ENCODE data around the gene ENTREP1. TPM values are rescaled to one million over a fixed set of nuclear protein-coding genes. Genes with fewer than 3 reads are reported as not detected.

The ENTREP1 gene
- polyA plus RNA-seq, 1 of the 3 experiments (the other 2 are of a cell fraction) = not detected

DNA sequence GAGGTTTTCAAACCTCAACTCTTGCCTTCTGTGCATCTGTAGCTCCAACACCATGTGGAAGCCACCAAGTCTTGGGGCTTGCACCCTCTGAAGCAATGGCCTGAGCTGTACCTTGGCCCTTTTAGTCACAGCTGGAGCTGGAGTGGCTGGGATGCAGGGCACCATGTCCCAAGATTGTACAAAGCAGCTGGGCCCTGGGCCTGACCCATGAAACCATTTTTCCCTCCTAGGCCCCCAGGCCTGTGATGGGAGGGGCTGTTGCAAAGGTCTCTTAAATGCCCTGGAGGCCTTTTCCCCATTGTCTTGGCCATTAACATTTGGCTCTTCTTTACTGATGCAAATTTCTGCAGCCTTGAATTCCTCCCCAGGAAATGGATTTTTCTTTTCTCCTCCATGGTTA lies 11.8 kb upstream of the ENTREP1 start:
- Histone ChIP-seq H3K4me2 (no peak overlapping the region), H3K36me3 (replicated peaks in 1 of 2; ENCODE audit: control insufficient read depth in 1 of 2, insufficient read depth in 2 of 2, low read length in 1 of 2) (no peaks in the 10 kb centered on the region), H3F3A (replicated peaks; ENCODE audit: insufficient read depth) (no peaks in the 10 kb centered on the region), H3K27me3 (ENCODE audit: insufficient read depth) (peaks cover 7% of the 10 kb centered on the region; the same call in 1 of the 2 replicates), H3K9ac (no peak overlapping the region), H3K79me2 (ENCODE audit: insufficient read depth) (no peaks in the 10 kb centered on the region), H3K9me2 (no peaks in the 10 kb centered on the region), H2AFZ (ENCODE audit: low read depth) (no peak overlapping the region), H3K9me3 (no peaks in the 10 kb centered on the region), H4K20me1 (ENCODE audit: insufficient read depth) (no peaks in the 10 kb centered on the region), H3K27ac (ENCODE audit: low read depth in 2 of 2, low read length in 1 of 2) (no peak overlapping the region), H3K4me3 (ENCODE audit: low read depth in 2 of 2, low read length in 1 of 2) (no peak overlapping the region), H3K4me1 (ENCODE audit: control insufficient read depth in 1 of 2, insufficient read depth in 2 of 2, low read depth in 1 of 2, low read length in 1 of 2) (no peaks in the 10 kb centered on the region)
- no peak for DNase-seq
- CTCF ChIA-PET = no interaction called here
- POLR2A ChIA-PET = no interaction called here
- TF ChIP-seq, protein P1, sequence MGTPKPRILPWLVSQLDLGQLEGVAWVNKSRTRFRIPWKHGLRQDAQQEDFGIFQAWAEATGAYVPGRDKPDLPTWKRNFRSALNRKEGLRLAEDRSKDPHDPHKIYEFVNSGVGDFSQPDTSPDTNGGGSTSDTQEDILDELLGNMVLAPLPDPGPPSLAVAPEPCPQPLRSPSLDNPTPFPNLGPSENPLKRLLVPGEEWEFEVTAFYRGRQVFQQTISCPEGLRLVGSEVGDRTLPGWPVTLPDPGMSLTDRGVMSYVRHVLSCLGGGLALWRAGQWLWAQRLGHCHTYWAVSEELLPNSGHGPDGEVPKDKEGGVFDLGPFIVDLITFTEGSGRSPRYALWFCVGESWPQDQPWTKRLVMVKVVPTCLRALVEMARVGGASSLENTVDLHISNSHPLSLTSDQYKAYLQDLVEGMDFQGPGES (IDR thresholded peaks at IDR 0.05; ENCODE audit: low read depth, low read length) = no peak
- TF ChIP-seq RXRA (IDR thresholded peaks at IDR 0.05; ENCODE audit: borderline replicate concordance, low read depth) = no peak
- TF ChIP-seq JUND (IDR thresholded peaks at IDR 0.05) = no peak
- TF ChIP-seq, protein P2, sequence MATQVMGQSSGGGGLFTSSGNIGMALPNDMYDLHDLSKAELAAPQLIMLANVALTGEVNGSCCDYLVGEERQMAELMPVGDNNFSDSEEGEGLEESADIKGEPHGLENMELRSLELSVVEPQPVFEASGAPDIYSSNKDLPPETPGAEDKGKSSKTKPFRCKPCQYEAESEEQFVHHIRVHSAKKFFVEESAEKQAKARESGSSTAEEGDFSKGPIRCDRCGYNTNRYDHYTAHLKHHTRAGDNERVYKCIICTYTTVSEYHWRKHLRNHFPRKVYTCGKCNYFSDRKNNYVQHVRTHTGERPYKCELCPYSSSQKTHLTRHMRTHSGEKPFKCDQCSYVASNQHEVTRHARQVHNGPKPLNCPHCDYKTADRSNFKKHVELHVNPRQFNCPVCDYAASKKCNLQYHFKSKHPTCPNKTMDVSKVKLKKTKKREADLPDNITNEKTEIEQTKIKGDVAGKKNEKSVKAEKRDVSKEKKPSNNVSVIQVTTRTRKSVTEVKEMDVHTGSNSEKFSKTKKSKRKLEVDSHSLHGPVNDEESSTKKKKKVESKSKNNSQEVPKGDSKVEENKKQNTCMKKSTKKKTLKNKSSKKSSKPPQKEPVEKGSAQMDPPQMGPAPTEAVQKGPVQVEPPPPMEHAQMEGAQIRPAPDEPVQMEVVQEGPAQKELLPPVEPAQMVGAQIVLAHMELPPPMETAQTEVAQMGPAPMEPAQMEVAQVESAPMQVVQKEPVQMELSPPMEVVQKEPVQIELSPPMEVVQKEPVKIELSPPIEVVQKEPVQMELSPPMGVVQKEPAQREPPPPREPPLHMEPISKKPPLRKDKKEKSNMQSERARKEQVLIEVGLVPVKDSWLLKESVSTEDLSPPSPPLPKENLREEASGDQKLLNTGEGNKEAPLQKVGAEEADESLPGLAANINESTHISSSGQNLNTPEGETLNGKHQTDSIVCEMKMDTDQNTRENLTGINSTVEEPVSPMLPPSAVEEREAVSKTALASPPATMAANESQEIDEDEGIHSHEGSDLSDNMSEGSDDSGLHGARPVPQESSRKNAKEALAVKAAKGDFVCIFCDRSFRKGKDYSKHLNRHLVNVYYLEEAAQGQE (IDR thresholded peaks at IDR 0.05; ENCODE audit: low read depth, low read length) = no peak
- no peak for TF ChIP-seq GATA2 (CRISPR knock-in tag; IDR thresholded peaks at IDR 0.05)
- no peak for TF ChIP-seq SIN3A (IDR thresholded peaks at IDR 0.05; ENCODE audit: borderline replicate concordance, low read depth, low read length)
- no peak for TF ChIP-seq EZH2phosphoT487 (IDR thresholded peaks at IDR 0.05; ENCODE audit: borderline replicate concordance, low read depth)
- TF ChIP-seq, protein P3, sequence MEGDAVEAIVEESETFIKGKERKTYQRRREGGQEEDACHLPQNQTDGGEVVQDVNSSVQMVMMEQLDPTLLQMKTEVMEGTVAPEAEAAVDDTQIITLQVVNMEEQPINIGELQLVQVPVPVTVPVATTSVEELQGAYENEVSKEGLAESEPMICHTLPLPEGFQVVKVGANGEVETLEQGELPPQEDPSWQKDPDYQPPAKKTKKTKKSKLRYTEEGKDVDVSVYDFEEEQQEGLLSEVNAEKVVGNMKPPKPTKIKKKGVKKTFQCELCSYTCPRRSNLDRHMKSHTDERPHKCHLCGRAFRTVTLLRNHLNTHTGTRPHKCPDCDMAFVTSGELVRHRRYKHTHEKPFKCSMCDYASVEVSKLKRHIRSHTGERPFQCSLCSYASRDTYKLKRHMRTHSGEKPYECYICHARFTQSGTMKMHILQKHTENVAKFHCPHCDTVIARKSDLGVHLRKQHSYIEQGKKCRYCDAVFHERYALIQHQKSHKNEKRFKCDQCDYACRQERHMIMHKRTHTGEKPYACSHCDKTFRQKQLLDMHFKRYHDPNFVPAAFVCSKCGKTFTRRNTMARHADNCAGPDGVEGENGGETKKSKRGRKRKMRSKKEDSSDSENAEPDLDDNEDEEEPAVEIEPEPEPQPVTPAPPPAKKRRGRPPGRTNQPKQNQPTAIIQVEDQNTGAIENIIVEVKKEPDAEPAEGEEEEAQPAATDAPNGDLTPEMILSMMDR (IDR thresholded peaks at IDR 0.05) = no peak
- TF ChIP-seq RCOR1 (IDR thresholded peaks at IDR 0.05; ENCODE audit: low read length) = no peak
- TF ChIP-seq, protein P4, sequence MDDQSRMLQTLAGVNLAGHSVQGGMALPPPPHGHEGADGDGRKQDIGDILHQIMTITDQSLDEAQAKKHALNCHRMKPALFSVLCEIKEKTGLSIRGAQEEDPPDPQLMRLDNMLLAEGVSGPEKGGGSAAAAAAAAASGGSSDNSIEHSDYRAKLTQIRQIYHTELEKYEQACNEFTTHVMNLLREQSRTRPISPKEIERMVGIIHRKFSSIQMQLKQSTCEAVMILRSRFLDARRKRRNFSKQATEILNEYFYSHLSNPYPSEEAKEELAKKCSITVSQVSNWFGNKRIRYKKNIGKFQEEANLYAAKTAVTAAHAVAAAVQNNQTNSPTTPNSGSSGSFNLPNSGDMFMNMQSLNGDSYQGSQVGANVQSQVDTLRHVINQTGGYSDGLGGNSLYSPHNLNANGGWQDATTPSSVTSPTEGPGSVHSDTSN (IDR thresholded peaks at IDR 0.05) = no peak
- no peak for TF ChIP-seq NRF1 (IDR thresholded peaks at IDR 0.05; ENCODE audit: low read depth, low read length)
- TF ChIP-seq RAD21 (IDR thresholded peaks at IDR 0.05; ENCODE audit: low read length) = no peak
- no peak for TF ChIP-seq TEAD4 (IDR thresholded peaks at IDR 0.05; ENCODE audit: borderline replicate concordance, insufficient read depth)
- TF ChIP-seq, protein P5, sequence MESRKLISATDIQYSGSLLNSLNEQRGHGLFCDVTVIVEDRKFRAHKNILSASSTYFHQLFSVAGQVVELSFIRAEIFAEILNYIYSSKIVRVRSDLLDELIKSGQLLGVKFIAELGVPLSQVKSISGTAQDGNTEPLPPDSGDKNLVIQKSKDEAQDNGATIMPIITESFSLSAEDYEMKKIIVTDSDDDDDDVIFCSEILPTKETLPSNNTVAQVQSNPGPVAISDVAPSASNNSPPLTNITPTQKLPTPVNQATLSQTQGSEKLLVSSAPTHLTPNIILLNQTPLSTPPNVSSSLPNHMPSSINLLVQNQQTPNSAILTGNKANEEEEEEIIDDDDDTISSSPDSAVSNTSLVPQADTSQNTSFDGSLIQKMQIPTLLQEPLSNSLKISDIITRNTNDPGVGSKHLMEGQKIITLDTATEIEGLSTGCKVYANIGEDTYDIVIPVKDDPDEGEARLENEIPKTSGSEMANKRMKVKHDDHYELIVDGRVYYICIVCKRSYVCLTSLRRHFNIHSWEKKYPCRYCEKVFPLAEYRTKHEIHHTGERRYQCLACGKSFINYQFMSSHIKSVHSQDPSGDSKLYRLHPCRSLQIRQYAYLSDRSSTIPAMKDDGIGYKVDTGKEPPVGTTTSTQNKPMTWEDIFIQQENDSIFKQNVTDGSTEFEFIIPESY (IDR thresholded peaks at IDR 0.05; ENCODE audit: borderline replicate concordance, low read depth) = no peak
- TF ChIP-seq EP300 (IDR thresholded peaks at IDR 0.05; ENCODE audit: borderline replicate concordance in 1 of 2, low read depth in 1 of 2, low read length in 1 of 2) = no peak
- TF ChIP-seq CHD2 (IDR thresholded peaks at IDR 0.05; ENCODE audit: low read length, partially characterized antibody) = no peak
- no peak for TF ChIP-seq ELF1 (IDR thresholded peaks at IDR 0.05)
- TF ChIP-seq, protein P6, sequence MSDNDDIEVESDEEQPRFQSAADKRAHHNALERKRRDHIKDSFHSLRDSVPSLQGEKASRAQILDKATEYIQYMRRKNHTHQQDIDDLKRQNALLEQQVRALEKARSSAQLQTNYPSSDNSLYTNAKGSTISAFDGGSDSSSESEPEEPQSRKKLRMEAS (IDR thresholded peaks at IDR 0.05; ENCODE audit: low read depth) = no peak
